GM18951 (cell line): ENCODE measurements around the gene SCT.

Source experiments
- POLR2A ChIP-seq: IDR thresholded peaks from 4 replicates; pipeline ENCODE4 v1.6.1; 2011; ENCODE audit warnings: mild to moderate bottlenecking; ENCODE audit not compliant: insufficient read length, insufficient read depth; ENCODE audit errors: extremely low read depth
- in situ Hi-C: fragments of 300-500 bp; cut with MboI; formaldehyde crosslinking; loops from one replicate; pipeline ENCODE4 v1.12.0; 2022; ENCODE audit warnings: low sequenced_read_pairs, mixed read lengths, inconsistent platforms; ENCODE audit not compliant: unreplicated experiment

SCT gene

DNA sequence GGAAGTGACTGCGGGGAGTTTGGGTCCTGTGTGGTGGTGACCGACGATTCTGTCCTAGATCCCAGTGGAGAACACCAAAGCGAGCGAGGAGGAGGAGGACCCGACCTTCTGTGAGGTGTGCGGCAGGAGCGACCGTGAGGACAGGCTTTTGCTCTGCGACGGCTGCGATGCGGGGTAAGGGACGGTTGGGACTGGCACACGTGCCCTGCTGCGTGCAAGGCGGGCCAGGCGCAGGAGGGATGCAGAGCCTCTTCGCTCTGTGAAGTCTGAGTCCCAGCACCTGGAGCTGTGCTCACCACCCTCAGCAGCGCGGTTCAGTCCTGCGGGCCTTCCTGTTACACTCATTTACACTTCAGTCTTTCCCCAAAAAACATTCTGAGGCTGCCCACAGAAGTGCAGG is 34.5 kb downstream of the SCT start:
- in situ Hi-C loops: no loop called here
- no peak for TF ChIP-seq POLR2A

DNA sequence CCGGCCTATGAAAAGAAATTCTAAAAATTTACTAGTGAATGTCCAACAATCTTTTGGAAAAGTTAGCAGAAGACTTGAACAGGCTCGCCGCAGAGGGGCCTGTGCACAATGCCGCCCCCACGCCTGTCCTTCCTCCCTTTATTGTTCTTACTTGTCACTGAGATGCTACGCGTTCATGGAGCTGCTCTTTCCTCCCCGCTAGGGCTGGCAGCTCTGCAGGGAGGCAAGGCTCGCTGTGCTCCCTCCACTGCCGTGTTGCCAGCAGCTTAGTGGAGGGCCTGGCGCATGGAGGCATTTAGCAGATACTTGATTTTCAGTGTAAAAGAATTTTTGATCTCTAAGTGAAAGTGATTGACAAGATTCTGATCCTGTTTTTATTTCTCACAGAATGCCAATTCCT is 36.0 kb downstream of the SCT start:
- in situ Hi-C loops: no loop called here

DNA sequence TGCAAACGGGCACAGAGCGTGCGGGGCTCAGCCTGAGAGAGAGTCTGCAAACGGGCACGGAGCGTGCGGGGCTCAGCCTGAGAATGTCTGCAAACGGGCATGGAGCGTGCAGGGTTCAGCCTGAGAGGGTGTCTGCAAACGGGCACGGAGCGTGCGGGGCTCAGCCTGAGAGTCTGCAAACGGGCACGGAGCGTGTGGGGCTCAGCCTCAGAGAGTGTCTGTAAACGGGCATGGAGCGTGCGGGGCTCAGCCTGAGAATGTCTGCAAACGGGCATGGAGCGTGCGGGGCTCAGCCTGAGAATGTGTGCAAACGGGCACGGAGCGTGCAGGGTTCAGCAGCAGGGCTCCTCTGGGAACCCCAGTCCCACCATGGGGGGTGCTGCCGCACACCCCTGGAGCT is 37.2 kb downstream of the SCT start:
- TF ChIP-seq POLR2A: no peak
- in situ Hi-C loops: no loop called here

More for the DNA sequence above, 36.0 kb downstream of the SCT start:
- TF ChIP-seq POLR2A: no peak

DNA sequence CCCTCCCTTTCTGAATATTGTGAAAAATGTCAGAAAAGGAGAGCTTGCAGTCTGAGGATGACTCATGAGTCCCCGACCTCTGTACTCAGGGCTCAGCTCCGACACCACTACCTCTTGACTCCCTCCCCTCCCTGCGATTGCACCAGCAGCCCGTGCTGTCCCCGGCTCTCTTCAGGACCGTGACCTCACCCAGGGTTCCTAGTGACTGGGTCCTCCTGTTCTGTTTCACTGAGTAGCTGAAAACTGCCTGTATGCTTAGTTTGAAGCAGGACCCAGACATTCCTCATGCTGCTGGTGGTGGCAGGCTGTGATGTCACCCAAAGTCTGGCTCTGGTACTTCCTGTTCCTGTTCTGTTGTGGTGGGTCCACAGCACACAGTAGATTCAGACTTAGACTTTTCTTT is 39.0 kb downstream of the SCT start:
- TF ChIP-seq POLR2A: no peak
- in situ Hi-C loops: no loop called here

DNA sequence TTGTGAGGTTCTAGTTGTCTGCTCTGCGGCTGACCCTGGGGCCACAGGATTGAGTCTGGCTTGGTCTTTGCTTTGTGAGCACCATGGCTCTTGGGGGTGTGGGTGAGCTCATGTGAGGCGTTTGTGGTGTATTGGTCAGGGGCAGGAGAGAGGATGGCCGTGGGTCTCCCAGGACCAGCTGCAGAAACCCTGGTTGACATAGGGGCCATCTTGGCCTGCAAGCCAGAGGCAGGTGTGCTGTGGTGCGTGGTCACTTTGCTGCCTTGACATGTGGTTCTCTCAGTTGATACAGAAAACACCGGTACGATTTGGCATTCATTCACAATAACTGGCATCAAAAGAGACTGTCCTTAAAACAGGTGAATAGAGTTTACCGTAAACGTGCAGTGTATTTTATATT is 39.4 kb downstream of the SCT start:
- no peak for TF ChIP-seq POLR2A
- in situ Hi-C loops: no loop called here

DNA sequence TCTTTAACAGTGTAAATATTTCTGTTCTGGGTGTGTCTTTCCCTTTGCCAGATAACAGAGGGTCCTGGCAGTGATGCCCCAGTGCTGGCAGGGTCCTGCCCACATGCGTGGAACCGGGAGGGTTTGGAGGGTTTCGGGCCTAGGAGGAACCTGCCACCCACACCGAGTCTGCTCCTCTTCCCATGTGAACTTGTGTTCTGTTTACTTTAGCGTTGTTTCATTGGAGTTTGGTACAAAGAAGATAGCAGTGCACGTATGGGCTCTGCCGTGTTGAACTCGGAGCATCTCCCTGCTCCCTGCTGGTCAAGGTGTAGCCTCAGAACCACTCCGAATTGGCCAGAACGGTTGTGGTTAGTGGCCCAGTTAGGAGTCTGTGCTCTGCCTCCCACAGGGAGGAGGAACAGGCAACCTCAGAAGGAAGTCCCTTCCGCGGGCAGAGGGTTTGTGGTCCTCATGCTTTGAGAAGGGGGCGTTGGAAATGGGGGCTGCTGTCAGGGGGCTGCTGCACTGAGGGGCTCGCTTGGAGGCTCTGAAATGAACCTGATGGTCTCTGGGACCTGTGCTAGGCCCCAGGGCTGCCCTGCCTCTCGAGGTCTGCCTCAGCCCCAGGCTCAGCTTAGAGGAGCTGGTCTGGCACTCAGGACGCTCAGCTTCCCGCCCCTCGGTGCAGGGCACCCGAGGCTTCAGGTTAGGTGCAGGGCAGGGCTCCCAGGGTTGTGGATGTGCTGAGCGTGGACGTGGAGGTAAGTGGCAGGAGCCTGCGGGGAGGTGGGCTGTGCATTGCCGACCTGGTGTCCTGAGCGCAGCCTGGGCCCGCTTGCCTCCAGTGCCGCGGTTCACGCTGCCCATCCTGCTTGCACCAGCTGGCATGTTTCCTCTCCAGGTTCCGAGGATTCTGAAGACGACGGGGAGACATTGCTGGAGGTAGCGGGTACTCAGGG is 40.3 kb downstream of the SCT start:
- in situ Hi-C loops: no loop called here
- no peak for TF ChIP-seq POLR2A

DNA sequence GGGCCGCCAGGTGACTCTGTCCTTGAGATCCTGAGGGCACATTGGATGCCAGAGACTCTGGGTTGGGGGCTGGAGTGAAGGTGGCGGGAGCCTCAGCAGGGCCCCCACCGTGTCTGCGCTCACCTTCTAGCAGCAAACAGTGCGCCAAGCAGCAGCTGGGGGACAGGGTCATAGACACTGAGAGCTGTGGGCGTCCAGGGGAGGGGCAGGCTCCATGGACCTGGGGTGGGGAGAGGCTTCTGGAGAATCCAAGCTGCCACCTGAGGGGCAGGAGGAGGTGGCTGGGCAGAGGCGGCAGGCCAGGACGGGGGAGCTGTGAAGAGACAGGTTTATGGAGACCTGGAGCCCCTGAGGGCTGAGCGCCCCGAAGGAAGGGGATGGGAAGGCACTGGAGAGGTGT is 42.7 kb downstream of the SCT start:
- no peak for TF ChIP-seq POLR2A

DNA sequence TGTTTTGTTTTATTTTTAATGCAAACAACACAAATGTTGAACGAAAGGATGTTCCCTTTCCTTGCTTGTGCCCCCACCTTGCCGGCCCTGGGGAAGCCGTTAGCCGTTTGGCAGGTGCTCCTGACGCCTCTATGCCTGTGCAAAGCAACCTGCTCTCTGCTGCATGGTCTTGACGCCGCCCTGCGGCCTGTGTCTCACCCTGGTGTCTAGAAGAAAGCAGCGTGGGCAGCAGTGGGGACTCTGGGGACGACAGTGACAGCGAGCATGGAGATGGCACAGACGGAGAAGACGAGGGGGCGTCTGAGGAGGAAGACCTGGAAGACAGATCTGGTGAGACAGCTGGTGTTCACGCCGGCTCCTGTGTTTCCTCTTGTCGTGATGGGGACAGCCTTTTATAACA is 45.2 kb downstream of the SCT start:
- in situ Hi-C loops: no loop called here
- no peak for TF ChIP-seq POLR2A

More for the DNA sequence above, 42.7 kb downstream of the SCT start:
- in situ Hi-C loops: no loop called here

DNA sequence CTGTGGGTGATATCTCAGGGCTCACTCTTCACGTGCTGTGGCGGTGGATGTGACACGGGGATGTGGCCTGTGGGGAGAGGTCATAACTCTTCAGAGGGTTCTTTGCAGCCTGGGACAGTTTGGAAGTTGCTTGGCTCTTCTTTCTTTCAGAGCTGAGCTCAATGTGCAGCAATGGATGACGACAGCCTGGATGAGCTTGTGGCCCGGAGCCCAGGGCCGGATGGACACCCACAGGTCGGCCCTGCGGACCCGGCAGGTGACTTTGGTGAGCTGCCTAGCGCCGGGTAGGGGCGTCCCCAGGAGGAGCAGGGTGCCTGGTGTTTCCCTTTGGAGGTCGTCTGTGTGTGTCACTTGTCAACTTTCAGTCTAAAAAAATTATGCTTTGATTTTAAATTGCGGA is 45.6 kb downstream of the SCT start:
- TF ChIP-seq POLR2A: no peak
- in situ Hi-C loops: no loop called here

DNA sequence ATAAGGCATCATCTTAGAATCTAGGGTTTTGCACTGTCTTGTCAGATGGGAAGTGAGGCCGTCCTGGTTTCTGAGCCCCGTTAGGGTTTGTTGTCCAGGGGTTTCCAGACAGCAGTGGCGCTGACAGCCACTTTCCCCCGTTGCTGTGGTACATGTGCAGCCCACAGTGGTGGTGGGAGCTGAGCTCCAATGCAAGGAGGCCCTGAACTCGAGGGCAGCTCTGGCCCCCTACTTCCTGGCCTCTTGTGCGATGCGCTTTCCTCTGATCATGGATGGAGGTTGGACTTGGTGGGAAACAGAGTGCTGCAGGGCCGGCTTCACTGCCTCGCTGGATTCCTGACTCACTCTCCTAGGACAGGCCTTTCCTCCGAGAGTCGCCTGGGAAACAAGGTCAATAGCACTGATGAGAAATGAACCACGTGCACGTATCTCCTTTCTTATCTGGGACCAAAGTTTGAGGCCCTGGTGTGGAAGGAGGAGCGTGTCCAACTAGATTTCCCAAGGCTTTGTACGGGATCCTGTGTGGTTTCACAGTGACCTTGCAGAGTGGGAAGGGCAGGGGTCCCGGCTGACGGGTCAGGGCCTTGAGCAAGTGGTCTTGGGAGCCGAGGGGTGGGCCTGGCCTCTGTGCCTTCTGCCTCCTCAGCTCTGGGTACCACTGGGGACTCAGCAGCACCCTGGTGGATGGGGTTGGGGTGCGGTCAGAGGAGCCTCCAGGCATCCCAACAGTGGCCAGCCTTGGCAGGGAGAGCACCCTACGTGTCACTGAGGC is 47.0 kb downstream of the SCT start:
- in situ Hi-C loops: no loop called here
- no peak for TF ChIP-seq POLR2A

DNA sequence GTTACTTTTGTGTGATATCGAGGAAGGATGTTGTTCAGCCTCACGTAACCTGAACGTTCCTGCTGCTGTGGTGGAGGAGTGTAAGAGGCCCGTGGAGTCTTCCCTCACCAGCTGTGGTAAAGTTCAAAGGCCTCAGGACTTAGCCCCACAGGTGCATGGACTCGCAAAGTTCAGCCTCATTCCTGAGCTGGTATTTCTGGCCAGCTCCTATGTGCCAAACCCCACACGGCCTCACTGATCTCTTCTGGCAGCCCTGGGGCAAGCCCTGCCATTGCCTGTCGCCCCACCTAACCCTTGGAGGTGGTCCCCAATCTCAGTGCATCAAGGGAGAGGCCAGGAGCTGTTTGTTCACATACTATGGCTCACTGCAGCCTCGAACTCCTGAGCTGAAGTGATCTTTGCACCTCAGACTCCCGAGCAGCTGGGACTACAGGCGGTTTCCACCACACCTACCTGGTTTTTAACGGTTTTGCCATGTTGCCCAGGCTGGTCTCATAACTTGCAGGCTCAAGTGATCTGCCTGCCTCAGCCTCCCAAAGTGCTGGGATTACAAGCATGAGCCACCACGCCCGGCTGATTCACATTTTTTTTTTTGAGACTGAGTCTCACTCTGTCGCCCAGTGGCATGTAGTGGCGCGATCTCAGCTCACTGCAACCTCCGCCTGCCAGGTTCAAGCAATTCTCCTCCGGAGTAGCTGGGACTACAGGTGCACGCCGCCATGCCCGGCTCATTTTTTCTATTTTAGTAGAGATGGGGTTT is 48.5 kb downstream of the SCT start:
- no peak for TF ChIP-seq POLR2A

DNA sequence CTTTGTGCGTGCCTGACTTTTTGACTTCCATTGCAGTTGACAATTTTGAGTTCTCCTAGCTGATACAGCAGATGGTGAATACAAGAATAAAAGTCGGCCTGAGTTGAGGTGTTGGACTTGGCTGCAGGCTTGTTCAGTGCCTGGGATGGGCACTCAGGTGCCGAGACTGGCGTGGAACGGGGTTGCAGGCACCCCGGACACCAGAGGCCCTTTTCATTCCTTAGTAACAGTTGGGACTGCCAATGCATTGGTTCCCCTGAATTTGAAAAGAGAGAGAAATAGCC is 49.4 kb downstream of the SCT start:
- TF ChIP-seq POLR2A: no peak
- in situ Hi-C loops: no loop called here

More for the DNA sequence above, 48.5 kb downstream of the SCT start:
- in situ Hi-C loops: no loop called here

DNA sequence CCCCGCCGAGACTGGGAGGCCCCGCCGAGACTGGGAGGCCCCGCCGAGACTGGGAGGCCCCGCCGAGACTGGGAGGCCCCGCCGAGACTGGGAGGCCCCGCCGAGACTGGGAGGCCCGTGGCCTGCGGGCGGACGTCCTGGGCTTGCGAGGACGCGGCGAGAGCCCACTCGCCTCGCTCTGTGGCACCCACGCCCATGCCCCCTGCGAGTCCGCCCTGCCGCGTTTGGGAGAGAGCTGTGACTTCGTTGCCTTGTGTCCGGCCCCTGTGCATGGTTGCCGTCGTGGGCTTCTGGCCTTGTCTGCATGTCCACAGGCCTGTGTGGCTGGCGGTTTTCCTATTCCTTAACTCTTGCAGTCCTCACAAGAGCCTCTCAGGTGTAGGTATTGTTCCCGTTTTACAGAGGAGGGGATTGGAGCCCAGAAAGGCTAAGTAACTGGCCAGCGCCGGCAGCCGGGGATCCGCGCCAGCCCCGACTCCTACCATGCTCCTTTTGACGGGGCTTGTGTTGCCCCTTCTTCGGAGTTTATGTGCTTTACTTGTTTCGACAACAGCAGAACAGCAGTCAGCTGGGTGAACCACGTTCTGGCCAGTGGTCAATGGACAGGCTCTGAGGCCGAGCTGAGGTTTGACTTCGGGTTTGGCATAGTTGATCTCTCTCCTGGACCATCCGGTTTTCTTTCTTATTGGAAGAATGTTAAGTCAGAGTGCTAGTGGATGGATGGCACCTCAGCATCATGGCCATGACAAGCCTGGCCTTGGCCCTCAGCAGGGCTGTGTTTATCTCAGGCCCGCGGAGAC is 50.0 kb downstream of the SCT start:
- no peak for TF ChIP-seq POLR2A
- in situ Hi-C loops: no loop called here
